CD4-positive, alpha-beta T cell treated with Interleukin-10 for 1 hour (primary cell): ENCODE measurements around the gene CORO6.
"Not testable (repeated sequence)": the region's sequence is repeated elsewhere in the genome, so short reads cannot be mapped to it uniquely, and the experiment has no call there.

ENCODE experiments used
- DNase-seq: peaks from one replicate; pipeline ENCODE4 v3.0.0-alpha.2; 2020

The CORO6 gene

GRCh38 chr17:29622337-29623282, at the start of gene CORO6:
TSS of gene CORO6 (minus strand) at chr17:29622912. CDS start at chr17:29621421, 1,491 bp downstream.
- peak; percentile 74 for DNase-seq

- no peak for DNase-seq
Observed at GRCh38 chr17:29671661-29672060, 48.9 kb upstream of the CORO6 start.

GRCh38 chr17:29669266-29669665, 46.6 kb upstream of the CORO6 start:
- no peak for DNase-seq

GRCh38 chr17:29667969-29668368, 45.3 kb upstream of the CORO6 start:
- DNase-seq: no peak

- DNase-seq: no peak
Observed at GRCh38 chr17:29665481-29665810, 42.7 kb upstream of the CORO6 start.

- DNase-seq: no peak
Observed at GRCh38 chr17:29664743-29665480, 42.2 kb upstream of the CORO6 start.

GRCh38 chr17:29663155-29663554, 40.4 kb upstream of the CORO6 start:
- no peak for DNase-seq

GRCh38 chr17:29661213-29661612, 38.5 kb upstream of the CORO6 start:
- no peak for DNase-seq

GRCh38 chr17:29659155-29659554, 36.4 kb upstream of the CORO6 start:
- peak; percentile 14 for DNase-seq

GRCh38 chr17:29655323-29655722, 32.6 kb upstream of the CORO6 start:
- DNase-seq: no peak

GRCh38 chr17:29653995-29654714, 31.4 kb upstream of the CORO6 start:
- no peak for DNase-seq

GRCh38 chr17:29652976-29653375, 30.3 kb upstream of the CORO6 start:
- no peak for DNase-seq

GRCh38 chr17:29651913-29652312, 29.2 kb upstream of the CORO6 start:
- DNase-seq: not testable (repeated sequence)

GRCh38 chr17:29650396-29650795, 27.7 kb upstream of the CORO6 start:
- no peak for DNase-seq

GRCh38 chr17:29649359-29649758, 26.6 kb upstream of the CORO6 start:
- DNase-seq: no peak

- DNase-seq: no peak
Observed at GRCh38 chr17:29648005-29648404, 25.3 kb upstream of the CORO6 start.

GRCh38 chr17:29645515-29646051, 22.9 kb upstream of the CORO6 start:
- DNase-seq: no peak

GRCh38 chr17:29643817-29644160, 21.1 kb upstream of the CORO6 start:
- no peak for DNase-seq

- DNase-seq: no peak
Observed at GRCh38 chr17:29642171-29642611, 19.5 kb upstream of the CORO6 start.

GRCh38 chr17:29640981-29641642, 18.4 kb upstream of the CORO6 start:
- DNase-seq: no peak

- no peak for DNase-seq
Observed at GRCh38 chr17:29640413-29640812, 17.7 kb upstream of the CORO6 start.

- DNase-seq: no peak
Observed at GRCh38 chr17:29633886-29634285, 11.2 kb upstream of the CORO6 start.
